Left ventricle myocardium inferior (tissue), 1 donor: Measurements from ENCODE around the gene BAHCC1. TPM values are rescaled to one million over a fixed set of nuclear protein-coding genes. Genes with fewer than 3 reads are reported as not detected.
A peak's percentile ranks its signal among the peaks of the same experiment; 100 is the strongest.

ENCODE experiments used
- DNase-seq: peaks from one replicate; pipeline ENCODE4 v3.0.0-alpha.2; 2020
- H3K27ac ChIP-seq: fragments of 200-600 bp; replicated peaks from 2 replicates; pipeline ENCODE4 v1.8.0; 2021
- H3K27me3 ChIP-seq: fragments of 200-600 bp; 2 replicates; pipeline ENCODE4 v1.8.0; 2021; ENCODE audit warnings: low read depth
- H3K36me3 ChIP-seq: fragments of 200-600 bp; 2 replicates; pipeline ENCODE4 v1.8.0; 2021
- H3K4me1 ChIP-seq: fragments of 200-600 bp; 2 replicates; pipeline ENCODE4 v1.8.0; 2021
- H3K4me3 ChIP-seq: fragments of 200-600 bp; 2 replicates; pipeline ENCODE4 v1.8.0; 2021; ENCODE audit warnings: mild to moderate bottlenecking, moderate library complexity
- H3K9me3 ChIP-seq: fragments of 200-600 bp; replicated peaks from 2 replicates; pipeline ENCODE4 v1.8.0; 2021
- CTCF ChIP-seq: fragments of 200-600 bp; IDR thresholded peaks from 2 replicates; pipeline ENCODE4 v1.8.0; 2021; ENCODE audit warnings: antibody characterized with exemption, mild to moderate bottlenecking, borderline replicate concordance
- intact Hi-C: fragments of 100-400 bp; cut with micrococcal nuclease; formaldehyde crosslinking; loops from one replicate; pipeline ENCODE4 v1.11.0; 2022
- total RNA-seq: library from RNA; stranded (reverse); fragmentation: NEBNext Ultra II Directional; extraction: Animal tissue kit (Norgen Biotek cat#: 25700); gene quantifications from one replicate; pipeline ENCODE4 v1.2.1, GENCODE V29; 2021
- donor health status: DM: no; HTN: yes; CAD: no; lungs with severe emphysema.

Gene BAHCC1
- total RNA-seq, 1 donor from 2014 or later: 7.3 TPM

- H3K9me3 ChIP-seq: peaks cover 4% of the 10 kb centered on the region
- H3K4me3 ChIP-seq: peak overlapping the region; percentile 93
- intact Hi-C loops: no loop called here
- H3K36me3 ChIP-seq: peaks cover 40% of the 10 kb centered on the region
- H3K4me1 ChIP-seq: peaks cover 60% of the 10 kb centered on the region
- no peak for DNase-seq
- TF ChIP-seq CTCF: no peak
- H3K27ac ChIP-seq: peak overlapping the region; percentile 99
- H3K27me3 ChIP-seq: no peaks in the 10 kb centered on the region
These were observed 114.9 kb downstream of the BAHCC1 start for GRCh38 chr17:81509972-81510784.

GRCh38 chr17:81510785-81511553 lies 115.7 kb downstream of the BAHCC1 start:
- intact Hi-C loops: no loop called here
- H3K9me3 ChIP-seq: peaks cover 4% of the 10 kb centered on the region
- no peak for TF ChIP-seq CTCF

GRCh38 chr17:81511554-81511803 lies 116.2 kb downstream of the BAHCC1 start:
- intact Hi-C loops: no loop called here
- H3K4me1 ChIP-seq: peaks cover 73% of the 10 kb centered on the region
- no peak for TF ChIP-seq CTCF
- no peaks in the 10 kb centered on the region for H3K27me3 ChIP-seq
- no peak for DNase-seq
- peaks cover 42% of the 10 kb centered on the region for H3K36me3 ChIP-seq
- H3K4me3 ChIP-seq: peak overlapping the region; percentile 93
- peak overlapping the region; percentile 99 for H3K27ac ChIP-seq
- peaks cover 4% of the 10 kb centered on the region for H3K9me3 ChIP-seq

More at GRCh38 chr17:81510785-81511553, 115.7 kb downstream of the BAHCC1 start:
- DNase-seq: no peak
- no peaks in the 10 kb centered on the region for H3K27me3 ChIP-seq
- H3K36me3 ChIP-seq: peaks cover 40% of the 10 kb centered on the region
- H3K4me3 ChIP-seq: peak overlapping the region; percentile 93
- peaks cover 68% of the 10 kb centered on the region for H3K4me1 ChIP-seq
- peak overlapping the region; percentile 99 for H3K27ac ChIP-seq

GRCh38 chr17:81511804-81512561 lies 116.7 kb downstream of the BAHCC1 start:
- peaks cover 4% of the 10 kb centered on the region for H3K9me3 ChIP-seq
- H3K4me3 ChIP-seq: peak overlapping the region; percentile 93
- no peak for DNase-seq
- intact Hi-C loops: no loop called here
- no peaks in the 10 kb centered on the region for H3K27me3 ChIP-seq
- TF ChIP-seq CTCF: no peak
- H3K27ac ChIP-seq: peak overlapping the region; percentile 99
- peaks cover 78% of the 10 kb centered on the region for H3K4me1 ChIP-seq
- H3K36me3 ChIP-seq: peaks cover 45% of the 10 kb centered on the region

GRCh38 chr17:81512562-81513371 lies 117.5 kb downstream of the BAHCC1 start, which contains the start of gene ACTG1:
TSS of gene ACTG1 (minus strand) at chr17:81512799. CDS start at chr17:81512354, 445 bp downstream.
- TF ChIP-seq CTCF: no peak
- Histone ChIP-seq H3K4me1 (peaks cover 86% of the 10 kb centered on the region), H3K27ac (peak within 1 kb of the TSS; percentile 99), H3K9me3 (peaks cover 3% of the 10 kb centered on the region), H3K27me3 (no peaks in the 10 kb centered on the region), H3K36me3 (peaks cover 45% of the 10 kb centered on the region), H3K4me3 (peak within 1 kb of the TSS; percentile 93)
- intact Hi-C loops: no loop called here
- DNase-seq: peak; percentile 93
